ENCODE data around the gene MIER1. TPM values are rescaled to one million over a fixed set of nuclear protein-coding genes. Genes with fewer than 3 reads are reported as not detected.

MIER1 gene
- 18.6 and 19.5 TPM in 2 replicates for polyA plus RNA-seq (2013)

GRCh38 chr1:66924756-66925557, at the start of gene MIER1, which contains the start of gene DNAI4:
Gene MIER1 (plus strand): TSS chr1:66924990. CDS start chr1:66925029, 39 bp downstream.
Gene DNAI4 (minus strand): TSS chr1:66924856. CDS start chr1:66924831, 25 bp downstream.
- peak; percentile 98 to 99 for DNase-seq
- peak within 1 kb of the TSS; percentile 100 for H4K8ac ChIP-seq (ENCODE audit: low read depth, low read length)
- peak within 1 kb of the TSS; percentile 94 for H3K27ac ChIP-seq (ENCODE audit: low read depth, low read length)
- peak within 1 kb of the TSS; percentile 98 for H4K12ac ChIP-seq (ENCODE audit: low read depth, low read length)
- no peaks in the 10 kb centered on the region for H3K36me3 ChIP-seq (ENCODE audit: control insufficient read depth in 1 of 2, insufficient read depth in 2 of 2, low read length in 2 of 2)
- H3K23ac ChIP-seq (ENCODE audit: low read length), result no peak within 1 kb of the TSS
- peak within 1 kb of the TSS; percentile 99 for H2BK5ac ChIP-seq (ENCODE audit: low read depth, low read length, poor library complexity)
- peak within 1 kb of the TSS; percentile 80 for H3K9ac ChIP-seq (ENCODE audit: low read length)
- peaks cover 9% of the 10 kb centered on the region for H3K79me1 ChIP-seq (ENCODE audit: low read length)
- H3K4me2 ChIP-seq (ENCODE audit: low read length), result peak within 1 kb of the TSS; percentile 90
- H3K18ac ChIP-seq (ENCODE audit: low read length), result peak within 1 kb of the TSS; percentile 99
- H3K4me1 ChIP-seq (ENCODE audit: control insufficient read depth in 1 of 2, insufficient read depth in 2 of 2, low read length in 2 of 2), result peaks cover 0 to 4% of the 10 kb centered on the region in 2 experiments
- peak within 1 kb of the TSS; percentile 84 for H2AFZ ChIP-seq (ENCODE audit: insufficient read depth, low read length, poor library complexity)
- H2BK12ac ChIP-seq (ENCODE audit: low read length), result no peak within 1 kb of the TSS
- H3K14ac ChIP-seq (ENCODE audit: low read length), result peak within 1 kb of the TSS; percentile 99
- H2AK5ac ChIP-seq (ENCODE audit: low read length), result no peak within 1 kb of the TSS
- WGBS (ENCODE audit: extremely low coverage, insufficient coverage, insufficient read length), result no CpG with 5 or more reads among the region's 64 CpGs
- H3K79me2 ChIP-seq (ENCODE audit: control insufficient read depth, insufficient read depth, low read length, poor library complexity), result peaks cover 7% of the 10 kb centered on the region
- peak within 1 kb of the TSS; percentile 96 for H3K4me3 ChIP-seq (ENCODE audit: low read depth, low read length)
- peak within 1 kb of the TSS; percentile 91 for H3K4ac ChIP-seq (ENCODE audit: low read depth, low read length)
- peak within 1 kb of the TSS; percentile 99 for H4K91ac ChIP-seq (ENCODE audit: low read depth, low read length)
- H2BK120ac ChIP-seq (ENCODE audit: insufficient read depth, low read length, poor library complexity), result peak within 1 kb of the TSS; percentile 98
- H3K27me3 ChIP-seq (ENCODE audit: insufficient read depth, low read length), result no peaks in the 10 kb centered on the region
- H3K9me3 ChIP-seq (ENCODE audit: insufficient read depth, low read depth, low read length), result peaks cover 3% of the 10 kb centered on the region

GRCh38 chr1:66876664-66877063, 48.1 kb upstream of the MIER1 start:
- H3K18ac ChIP-seq (ENCODE audit: low read length), result no peak overlapping the region
- H3K27me3 ChIP-seq (ENCODE audit: insufficient read depth, low read length), result no peaks in the 10 kb centered on the region
- WGBS (ENCODE audit: extremely low coverage, insufficient coverage, insufficient read length), result no CpG with 5 or more reads among the region's 1 CpG
- no peak overlapping the region for H3K4ac ChIP-seq (ENCODE audit: low read depth, low read length)
- H3K9me3 ChIP-seq (ENCODE audit: insufficient read depth, low read depth, low read length), result no peaks in the 10 kb centered on the region
- no peaks in the 10 kb centered on the region for H3K79me1 ChIP-seq (ENCODE audit: low read length)
- H2BK5ac ChIP-seq (ENCODE audit: low read depth, low read length, poor library complexity), result no peak overlapping the region
- no peak overlapping the region for H3K23ac ChIP-seq (ENCODE audit: low read length)
- no peak overlapping the region for H4K91ac ChIP-seq (ENCODE audit: low read depth, low read length)
- no peak overlapping the region for H2BK12ac ChIP-seq (ENCODE audit: low read length)
- H3K79me2 ChIP-seq (ENCODE audit: control insufficient read depth, insufficient read depth, low read length, poor library complexity), result no peaks in the 10 kb centered on the region
- H2AFZ ChIP-seq (ENCODE audit: insufficient read depth, low read length, poor library complexity), result no peak overlapping the region
- no peaks in the 10 kb centered on the region for H3K4me1 ChIP-seq (ENCODE audit: control insufficient read depth in 1 of 2, insufficient read depth in 2 of 2, low read length in 2 of 2)
- no peak overlapping the region for H3K4me2 ChIP-seq (ENCODE audit: low read length)
- no peak for DNase-seq
- no peak overlapping the region for H2AK5ac ChIP-seq (ENCODE audit: low read length)
- no peak overlapping the region for H3K27ac ChIP-seq (ENCODE audit: low read depth, low read length)
- no peak overlapping the region for H3K4me3 ChIP-seq (ENCODE audit: low read depth, low read length)
- H3K14ac ChIP-seq (ENCODE audit: low read length), result no peak overlapping the region
- no peak overlapping the region for H4K8ac ChIP-seq (ENCODE audit: low read depth, low read length)
- no peak overlapping the region for H4K12ac ChIP-seq (ENCODE audit: low read depth, low read length)
- H3K36me3 ChIP-seq (ENCODE audit: control insufficient read depth in 1 of 2, insufficient read depth in 2 of 2, low read length in 2 of 2), result no peaks in the 10 kb centered on the region
- H2BK120ac ChIP-seq (ENCODE audit: insufficient read depth, low read length, poor library complexity), result no peak overlapping the region
- H3K9ac ChIP-seq (ENCODE audit: low read length), result no peak overlapping the region

- no peak overlapping the region for H3K23ac ChIP-seq (ENCODE audit: low read length)
- H4K12ac ChIP-seq (ENCODE audit: low read depth, low read length), result no peak overlapping the region
- no peak overlapping the region for H3K9ac ChIP-seq (ENCODE audit: low read length)
- H3K27me3 ChIP-seq (ENCODE audit: insufficient read depth, low read length), result no peaks in the 10 kb centered on the region
- H3K79me2 ChIP-seq (ENCODE audit: control insufficient read depth, insufficient read depth, low read length, poor library complexity), result no peaks in the 10 kb centered on the region
- H2AK5ac ChIP-seq (ENCODE audit: low read length), result no peak overlapping the region
- no peak overlapping the region for H3K4me2 ChIP-seq (ENCODE audit: low read length)
- H2BK5ac ChIP-seq (ENCODE audit: low read depth, low read length, poor library complexity), result no peak overlapping the region
- no peaks in the 10 kb centered on the region for H3K79me1 ChIP-seq (ENCODE audit: low read length)
- no peaks in the 10 kb centered on the region for H3K4me1 ChIP-seq (ENCODE audit: control insufficient read depth in 1 of 2, insufficient read depth in 2 of 2, low read length in 2 of 2)
- H3K9me3 ChIP-seq (ENCODE audit: insufficient read depth, low read depth, low read length), result no peaks in the 10 kb centered on the region
- H3K4me3 ChIP-seq (ENCODE audit: low read depth, low read length), result no peak overlapping the region
- no peaks in the 10 kb centered on the region for H3K36me3 ChIP-seq (ENCODE audit: control insufficient read depth in 1 of 2, insufficient read depth in 2 of 2, low read length in 2 of 2)
- H2AFZ ChIP-seq (ENCODE audit: insufficient read depth, low read length, poor library complexity), result no peak overlapping the region
- no peak overlapping the region for H3K14ac ChIP-seq (ENCODE audit: low read length)
- no peak overlapping the region for H3K4ac ChIP-seq (ENCODE audit: low read depth, low read length)
- H4K8ac ChIP-seq (ENCODE audit: low read depth, low read length), result no peak overlapping the region
- H2BK12ac ChIP-seq (ENCODE audit: low read length), result no peak overlapping the region
- no peak for DNase-seq
- no peak overlapping the region for H3K18ac ChIP-seq (ENCODE audit: low read length)
- H4K91ac ChIP-seq (ENCODE audit: low read depth, low read length), result no peak overlapping the region
- no CpG with 5 or more reads among the region's 1 CpG for WGBS (ENCODE audit: extremely low coverage, insufficient coverage, insufficient read length)
- H3K27ac ChIP-seq (ENCODE audit: low read depth, low read length), result no peak overlapping the region
- no peak overlapping the region for H2BK120ac ChIP-seq (ENCODE audit: insufficient read depth, low read length, poor library complexity)
Observed at GRCh38 chr1:66889030-66889429, 35.8 kb upstream of the MIER1 start.

GRCh38 chr1:66890621-66891020, 34.2 kb upstream of the MIER1 start:
- no peak overlapping the region for H4K8ac ChIP-seq (ENCODE audit: low read depth, low read length)
- H3K36me3 ChIP-seq (ENCODE audit: control insufficient read depth in 1 of 2, insufficient read depth in 2 of 2, low read length in 2 of 2), result no peaks in the 10 kb centered on the region
- WGBS (ENCODE audit: extremely low coverage, insufficient coverage, insufficient read length), result no CpG with 5 or more reads among the region's 1 CpG
- H3K4me3 ChIP-seq (ENCODE audit: low read depth, low read length), result no peak overlapping the region
- no peak overlapping the region for H2BK5ac ChIP-seq (ENCODE audit: low read depth, low read length, poor library complexity)
- DNase-seq, result no peak
- no peaks in the 10 kb centered on the region for H3K79me2 ChIP-seq (ENCODE audit: control insufficient read depth, insufficient read depth, low read length, poor library complexity)
- no peaks in the 10 kb centered on the region for H3K4me1 ChIP-seq (ENCODE audit: control insufficient read depth in 1 of 2, insufficient read depth in 2 of 2, low read length in 2 of 2)
- H3K79me1 ChIP-seq (ENCODE audit: low read length), result no peaks in the 10 kb centered on the region
- no peak overlapping the region for H3K4me2 ChIP-seq (ENCODE audit: low read length)
- no peak overlapping the region for H3K27ac ChIP-seq (ENCODE audit: low read depth, low read length)
- no peak overlapping the region for H4K12ac ChIP-seq (ENCODE audit: low read depth, low read length)
- H3K18ac ChIP-seq (ENCODE audit: low read length), result no peak overlapping the region
- H3K27me3 ChIP-seq (ENCODE audit: insufficient read depth, low read length), result no peaks in the 10 kb centered on the region
- H3K9ac ChIP-seq (ENCODE audit: low read length), result no peak overlapping the region
- no peak overlapping the region for H2BK12ac ChIP-seq (ENCODE audit: low read length)
- H2AK5ac ChIP-seq (ENCODE audit: low read length), result no peak overlapping the region
- H3K23ac ChIP-seq (ENCODE audit: low read length), result no peak overlapping the region
- no peaks in the 10 kb centered on the region for H3K9me3 ChIP-seq (ENCODE audit: insufficient read depth, low read depth, low read length)
- no peak overlapping the region for H2AFZ ChIP-seq (ENCODE audit: insufficient read depth, low read length, poor library complexity)
- no peak overlapping the region for H3K14ac ChIP-seq (ENCODE audit: low read length)
- H2BK120ac ChIP-seq (ENCODE audit: insufficient read depth, low read length, poor library complexity), result no peak overlapping the region
- no peak overlapping the region for H4K91ac ChIP-seq (ENCODE audit: low read depth, low read length)
- no peak overlapping the region for H3K4ac ChIP-seq (ENCODE audit: low read depth, low read length)

Data from trophoblast cell (in vitro differentiated cells and primary cell).